HepG2 (cell line): Measurements from ENCODE around the gene GSC2. TPM values are rescaled to one million over a fixed set of nuclear protein-coding genes. Genes with fewer than 3 reads are reported as not detected.

ENCODE experiments used
- EED ChIP-seq: sonication (generic); formaldehyde crosslinking; IDR thresholded peaks from 2 replicates; pipeline ENCODE4 v1.5.0; 2020; ENCODE audit warnings: mild to moderate bottlenecking, missing genetic modification reagents
- GZF1 ChIP-seq: sonication (generic); formaldehyde crosslinking; IDR thresholded peaks from 2 replicates; pipeline ENCODE4 v1.5.1; 2020; ENCODE audit warnings: mild to moderate bottlenecking, missing genetic modification reagents
- MAZ ChIP-seq, 2 experiments: sonication (generic) in 1 of 2; formaldehyde crosslinking in 1 of 2; IDR thresholded peaks; 2 replicates each; pipeline versions ENCODE4 v1.5.0 to v1.6.1; 2012 to 2020; ENCODE audit warnings: low read depth in 2 of 2, mild to moderate bottlenecking in 2 of 2, borderline replicate concordance in 1 of 2, improper control_type of control experiment in 1 of 2, low read length in 1 of 2, missing genetic modification reagents in 1 of 2, moderate library complexity in 1 of 2
- MED1 ChIP-seq: sonication (generic); formaldehyde crosslinking; IDR thresholded peaks from 2 replicates; pipeline ENCODE4 v1.4.0; 2020; ENCODE audit warnings: missing genetic modification reagents
- ONECUT2 ChIP-seq: sonication (generic); formaldehyde crosslinking; IDR thresholded peaks from 2 replicates; pipeline ENCODE4 v1.4.0; 2020; ENCODE audit warnings: missing genetic modification reagents
- POLR2G ChIP-seq: fragments of 200-400 bp; formaldehyde crosslinking; IDR thresholded peaks from 2 replicates; pipeline ENCODE4 v1.6.1; 2018; ENCODE audit warnings: mild to moderate bottlenecking, low read depth, low read length, moderate library complexity
- RAD21 ChIP-seq: fragments of 450-650 bp; formaldehyde crosslinking; IDR thresholded peaks from 2 replicates; pipeline ENCODE4 v1.5.0; 2020; ENCODE audit warnings: mild to moderate bottlenecking
- SIN3A ChIP-seq: IDR thresholded peaks from 2 replicates; pipeline ENCODE4 v1.6.1; 2011; ENCODE audit warnings: low read depth, mild to moderate bottlenecking, control low read depth, low read length, borderline replicate concordance
- SNAI1 ChIP-seq: sonication (generic); formaldehyde crosslinking; IDR thresholded peaks from 2 replicates; pipeline ENCODE4 v1.5.0; 2020; ENCODE audit warnings: mild to moderate bottlenecking, missing genetic modification reagents, borderline replicate concordance
- TAF1 ChIP-seq: sonication (generic); formaldehyde crosslinking; IDR thresholded peaks from 2 replicates; pipeline ENCODE4 v1.4.0; 2020; ENCODE audit warnings: missing genetic modification reagents
- TBX2 ChIP-seq: sonication (generic); formaldehyde crosslinking; IDR thresholded peaks from 2 replicates; pipeline ENCODE4 v1.5.0; 2020; ENCODE audit warnings: missing genetic modification reagents, mild to moderate bottlenecking, borderline replicate concordance
- TP53 ChIP-seq: sonication (generic); formaldehyde crosslinking; conservative IDR thresholded peaks from 2 replicates; pipeline ENCODE4 v1.4.0; 2020; ENCODE audit warnings: missing genetic modification reagents
- ZFX ChIP-seq: sonication (generic); formaldehyde crosslinking; IDR thresholded peaks from 2 replicates; pipeline ENCODE4 v1.4.0; 2020; ENCODE audit warnings: mild to moderate bottlenecking, low read depth, missing genetic modification reagents, moderate library complexity
- ZFY ChIP-seq: sonication (generic); formaldehyde crosslinking; IDR thresholded peaks from 2 replicates; pipeline ENCODE4 v1.4.0; 2020; ENCODE audit warnings: missing genetic modification reagents
- ZNF343 ChIP-seq: sonication (generic); formaldehyde crosslinking; IDR thresholded peaks from 2 replicates; pipeline ENCODE4 v1.4.0; 2020; ENCODE audit warnings: mild to moderate bottlenecking, missing genetic modification reagents
- ZNF572 ChIP-seq: sonication (generic); formaldehyde crosslinking; IDR thresholded peaks from 2 replicates; pipeline ENCODE4 v1.5.1; 2020; ENCODE audit warnings: mild to moderate bottlenecking, missing genetic modification reagents
- ZNF616 ChIP-seq: sonication (generic); formaldehyde crosslinking; IDR thresholded peaks from 2 replicates; pipeline ENCODE4 v1.5.0; 2020; ENCODE audit warnings: low read depth, mild to moderate bottlenecking, missing genetic modification reagents
- ZNF746 ChIP-seq: sonication (generic); formaldehyde crosslinking; IDR thresholded peaks from 2 replicates; pipeline ENCODE4 v1.8.0; 2022; ENCODE audit warnings: mild to moderate bottlenecking, missing genetic modification reagents
- ZNF747 ChIP-seq: sonication (generic); formaldehyde crosslinking; IDR thresholded peaks from 2 replicates; pipeline ENCODE4 v1.8.1; 2023; ENCODE audit warnings: missing genetic modification reagents, mild to moderate bottlenecking, borderline replicate concordance
- ZNF776 ChIP-seq: sonication (generic); formaldehyde crosslinking; IDR thresholded peaks from 2 replicates; pipeline ENCODE4 v1.4.0; 2020; ENCODE audit warnings: mild to moderate bottlenecking, missing genetic modification reagents
- ZNF883 ChIP-seq: sonication (generic); formaldehyde crosslinking; IDR thresholded peaks from 2 replicates; pipeline ENCODE4 v1.5.1; 2020; ENCODE audit warnings: mild to moderate bottlenecking, missing genetic modification reagents; ENCODE audit errors: not compliant biosample characterization
- ZSCAN31 ChIP-seq: sonication (generic); formaldehyde crosslinking; IDR thresholded peaks from 2 replicates; pipeline ENCODE4 v1.5.0; 2020; ENCODE audit warnings: low read depth, mild to moderate bottlenecking, missing genetic modification reagents
- polyA plus RNA-seq, 8 experiments: library from polyadenylated mRNA; depleted of rRNA in 3 of 8; stranded (reverse) in 7 of 8; unstranded in 1 of 8; fragments of >200 nt; fragmentation: Illumina TruSeq in 4 of 8; extraction: Trizol in 4 of 8; gene quantifications; 2 replicates each; pipeline versions ENCODE4 v1.2.1 to v1.2.3, GENCODE V29; 2011 to 2016; ENCODE audit warnings: low read depth in 4 of 8, missing spikeins in 1 of 8, mixed read lengths in 1 of 8; ENCODE audit not compliant: insufficient read depth in 1 of 8
- total RNA-seq, 5 experiments: library from RNA; depleted of rRNA; stranded (reverse); fragments of >200 nt; fragmentation: Illumina TruSeq; extraction: Trizol; gene quantifications; 2 replicates each; pipeline ENCODE4 v1.2.3, GENCODE V29; 2016; ENCODE audit warnings: low read depth in 1 of 5
- TF ChIP-seq, protein P1 (sequence below): IDR thresholded peaks from 2 replicates; pipeline ENCODE4 v1.6.1; 2016; ENCODE audit warnings: mild to moderate bottlenecking, missing biosample characterization, missing genetic modification reagents
- TF ChIP-seq, protein P2 (sequence below), 2 experiments: fragments of 450-650 bp in 1 of 2; sonication (generic) in 1 of 2; formaldehyde crosslinking; IDR thresholded peaks; 2 replicates each; pipeline versions ENCODE4 v1.5.0 to v1.8.0; 2020 to 2022; ENCODE audit warnings: mild to moderate bottlenecking in 1 of 2, missing genetic modification reagents in 1 of 2
- TF ChIP-seq, protein P3 (sequence below): IDR thresholded peaks from 2 replicates; pipeline ENCODE4 v1.6.1; 2016; ENCODE audit warnings: mild to moderate bottlenecking
- TF ChIP-seq, protein P4 (sequence below): sonication (generic); formaldehyde crosslinking; IDR thresholded peaks from 2 replicates; pipeline ENCODE4 v1.8.1; 2023; ENCODE audit warnings: mild to moderate bottlenecking, moderate library complexity, missing genetic modification reagents

Gene GSC2
- total and polyA plus RNA-seq, 2 of the 13 experiments (the other 11 are each of a cell fraction or from before 2014, with no cell fraction given) = not detected

DNA sequence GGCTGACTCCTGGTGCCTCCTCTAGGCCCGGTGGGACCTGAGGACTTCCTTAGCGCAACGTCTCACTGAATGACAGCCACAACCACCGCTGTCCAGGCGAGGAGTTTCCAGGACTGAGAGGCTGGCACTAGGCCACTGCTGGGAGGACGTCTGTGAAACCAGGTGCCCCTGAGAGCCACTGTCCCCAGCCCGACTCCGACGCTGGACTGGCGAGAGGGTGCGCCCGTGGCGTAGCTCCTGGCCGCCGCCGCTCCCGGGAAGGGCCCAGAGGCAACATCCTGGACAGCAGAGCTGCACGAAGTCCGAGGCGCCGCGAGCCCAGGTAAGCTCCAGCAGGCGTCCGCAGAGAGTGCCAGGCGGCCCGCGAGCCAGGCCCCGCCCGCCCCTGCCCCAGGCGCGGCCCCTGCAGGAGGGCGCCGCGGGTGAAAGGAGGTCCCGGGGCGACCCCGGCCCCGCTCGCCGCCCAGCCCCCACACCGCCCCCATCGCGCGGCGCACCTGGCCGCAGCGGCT is 28.4 kb downstream of the GSC2 start (continued):
- TF ChIP-seq, protein P1, sequence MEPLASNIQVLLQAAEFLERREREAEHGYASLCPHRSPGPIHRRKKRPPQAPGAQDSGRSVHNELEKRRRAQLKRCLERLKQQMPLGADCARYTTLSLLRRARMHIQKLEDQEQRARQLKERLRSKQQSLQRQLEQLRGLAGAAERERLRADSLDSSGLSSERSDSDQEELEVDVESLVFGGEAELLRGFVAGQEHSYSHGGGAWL (CRISPR knock-in tag) = 0 out of 2 replicates have a peak, but pooled peaks have one; percentile 3
- 0 out of 2 replicates have a peak, but pooled peaks have one; percentile 54 for TF ChIP-seq EED (CRISPR knock-in tag)
- TF ChIP-seq ZNF572 (CRISPR knock-in tag) = 0 out of 2 replicates have a peak, but pooled peaks have one; percentile 25
- TF ChIP-seq, protein P2, sequence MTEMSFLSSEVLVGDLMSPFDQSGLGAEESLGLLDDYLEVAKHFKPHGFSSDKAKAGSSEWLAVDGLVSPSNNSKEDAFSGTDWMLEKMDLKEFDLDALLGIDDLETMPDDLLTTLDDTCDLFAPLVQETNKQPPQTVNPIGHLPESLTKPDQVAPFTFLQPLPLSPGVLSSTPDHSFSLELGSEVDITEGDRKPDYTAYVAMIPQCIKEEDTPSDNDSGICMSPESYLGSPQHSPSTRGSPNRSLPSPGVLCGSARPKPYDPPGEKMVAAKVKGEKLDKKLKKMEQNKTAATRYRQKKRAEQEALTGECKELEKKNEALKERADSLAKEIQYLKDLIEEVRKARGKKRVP (CRISPR knock-in tag; IDR thresholded peaks at IDR 0.05) = 0 out of 4 replicates have a peak, but pooled peaks of 1 of the 2 experiments have one; percentile 10
- no peak for TF ChIP-seq ZNF616
- no peak for TF ChIP-seq SNAI1 (CRISPR knock-in tag)
- TF ChIP-seq ZSCAN31 (CRISPR knock-in tag) = 0 out of 2 replicates have a peak, but pooled peaks have one; percentile 64
- 0 out of 2 replicates have a peak, but pooled peaks have one; percentile 63 for TF ChIP-seq ZNF776 (CRISPR knock-in tag)
- TF ChIP-seq MED1 (CRISPR knock-in tag) = 0 out of 2 replicates have a peak, but pooled peaks have one; percentile 4
- 0 out of 2 replicates have a peak, but pooled peaks have one; percentile 12 for TF ChIP-seq RAD21 (CRISPR knock-in tag)
- peak; percentile 86 for TF ChIP-seq ZNF883 (CRISPR knock-in tag)
- peak; percentile 31; the same call in 1 of the 2 replicates for TF ChIP-seq ZNF747 (CRISPR knock-in tag)
- no peak for TF ChIP-seq POLR2G
- TF ChIP-seq ZFY = peak; percentile 71
- 0 out of 2 replicates have a peak, but pooled peaks have one; percentile 24 for TF ChIP-seq ZNF746 (CRISPR knock-in tag)
- no peak; the same call in 1 of the 2 replicates for TF ChIP-seq ZNF343 (CRISPR knock-in tag)
- no peak for TF ChIP-seq TAF1
- peak; percentile 66 for TF ChIP-seq TBX2 (CRISPR knock-in tag)
- TF ChIP-seq, protein P3, sequence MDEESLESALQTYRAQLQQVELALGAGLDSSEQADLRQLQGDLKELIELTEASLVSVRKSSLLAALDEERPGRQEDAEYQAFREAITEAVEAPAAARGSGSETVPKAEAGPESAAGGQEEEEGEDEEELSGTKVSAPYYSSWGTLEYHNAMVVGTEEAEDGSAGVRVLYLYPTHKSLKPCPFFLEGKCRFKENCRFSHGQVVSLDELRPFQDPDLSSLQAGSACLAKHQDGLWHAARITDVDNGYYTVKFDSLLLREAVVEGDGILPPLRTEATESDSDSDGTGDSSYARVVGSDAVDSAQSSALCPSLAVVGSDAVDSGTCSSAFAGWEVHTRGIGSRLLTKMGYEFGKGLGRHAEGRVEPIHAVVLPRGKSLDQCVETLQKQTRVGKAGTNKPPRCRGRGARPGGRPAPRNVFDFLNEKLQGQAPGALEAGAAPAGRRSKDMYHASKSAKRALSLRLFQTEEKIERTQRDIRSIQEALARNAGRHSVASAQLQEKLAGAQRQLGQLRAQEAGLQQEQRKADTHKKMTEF (CRISPR knock-in tag) = 0 out of 2 replicates have a peak, but pooled peaks have one; percentile 31
- no peak for TF ChIP-seq ONECUT2 (CRISPR knock-in tag)
- TF ChIP-seq, protein P4, sequence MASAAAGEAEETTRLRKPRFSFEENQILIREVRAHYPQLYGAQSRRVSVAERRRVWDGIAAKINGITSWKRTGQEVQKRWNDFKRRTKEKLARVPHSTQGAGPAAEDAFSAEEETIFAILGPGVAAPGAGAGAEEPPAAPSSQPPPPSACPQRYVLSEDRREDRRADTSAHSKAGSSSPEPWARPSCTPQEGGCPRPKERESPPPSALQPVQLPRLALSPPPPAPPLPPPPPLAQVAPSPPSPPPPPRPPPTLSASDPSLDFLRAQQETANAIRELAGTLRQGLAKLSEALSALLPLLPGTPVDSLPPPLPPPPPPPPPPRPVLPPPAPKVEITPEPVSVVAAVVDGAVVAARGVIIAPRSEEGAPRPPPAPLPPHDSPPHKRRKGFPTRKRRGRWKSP = peak; percentile 51; the same call in 1 of the 2 replicates
- TF ChIP-seq MAZ (IDR thresholded peaks at IDR 0.05; ENCODE audit: borderline replicate concordance, low read depth, low read length) = no peak
- peak; percentile 41; the same call in 1 of the 2 replicates for TF ChIP-seq MAZ (CRISPR knock-in tag; IDR thresholded peaks at IDR 0.05; ENCODE audit: low read depth)
- TF ChIP-seq ZFX (CRISPR knock-in tag) = peak; percentile 62; the same call in 1 of the 2 replicates
- TF ChIP-seq TP53 (CRISPR knock-in tag) = no peak
- no peak for TF ChIP-seq GZF1 (CRISPR knock-in tag)
- TF ChIP-seq SIN3A = 0 out of 2 replicates have a peak, but pooled peaks have one; percentile 42
